Measurements from ENCODE around the gene RAPGEF1. TPM values are rescaled to one million over a fixed set of nuclear protein-coding genes. Genes with fewer than 3 reads are reported as not detected.
A peak's percentile ranks its signal among the peaks of the same experiment; 100 is the strongest.

The RAPGEF1 gene
- total and polyA plus RNA-seq, 9 donors: 17.0 to 64.4 (median 36.4) TPM

GRCh38 chr9:131697908-131698617 is 41.8 kb downstream of the RAPGEF1 start:
- Histone ChIP-seq H3K9me3 (no peaks in the 10 kb centered on the region), H3K4me3 (no peak overlapping the region), H3K27me3 (no peaks in the 10 kb centered on the region), H3K4me1 (ENCODE audit: insufficient read depth) (peaks cover 9% of the 10 kb centered on the region), H3K27ac (no peak overlapping the region), H3K36me3 (no peaks in the 10 kb centered on the region)
- WGBS, 3 donors: 73 to 74% (median 73%) methylated on average over 5 of the region's 5 CpGs
- no peak for DNase-seq
- no peak for TF ChIP-seq EP300 (IDR thresholded peaks at IDR 0.05)
- TF ChIP-seq CTCF (IDR thresholded peaks at IDR 0.05): no peak
- TF ChIP-seq POLR2A (IDR thresholded peaks at IDR 0.05): no peak
- intact Hi-C loops (cut with DNase I): no loop called here

GRCh38 chr9:131697097-131697496 is 42.8 kb downstream of the RAPGEF1 start:
- TF ChIP-seq CTCF (IDR thresholded peaks at IDR 0.05) (peak in 1 of 3 donors; percentile 9), POLR2A (IDR thresholded peaks at IDR 0.05) (no peak), EP300 (IDR thresholded peaks at IDR 0.05) (no peak)
- intact Hi-C loops (cut with DNase I): no loop called here
- Histone ChIP-seq H3K9me3 (no peaks in the 10 kb centered on the region), H3K4me3 (no peak overlapping the region), H3K36me3 (no peaks in the 10 kb centered on the region), H3K27me3 (no peaks in the 10 kb centered on the region), H3K4me1 (ENCODE audit: insufficient read depth) (peaks cover 13% of the 10 kb centered on the region), H3K27ac (no peak overlapping the region)
- 20 to 37% (median 34%) methylated on average over 6 of the region's 6 CpGs for WGBS, 3 donors
- DNase-seq: peak; percentile 64 to 83 (median 67)

GRCh38 chr9:131695836-131696460 is 43.9 kb downstream of the RAPGEF1 start:
- H3K4me3 ChIP-seq: no peak overlapping the region
- no peaks in the 10 kb centered on the region for H3K36me3 ChIP-seq
- no peaks in the 10 kb centered on the region for H3K27me3 ChIP-seq
- no peak for DNase-seq
- H3K27ac ChIP-seq: no peak overlapping the region
- TF ChIP-seq POLR2A (IDR thresholded peaks at IDR 0.05): no peak
- TF ChIP-seq CTCF (IDR thresholded peaks at IDR 0.05): no peak
- no peak for TF ChIP-seq EP300 (IDR thresholded peaks at IDR 0.05)
- peaks cover 13% of the 10 kb centered on the region for H3K4me1 ChIP-seq (ENCODE audit: insufficient read depth)
- intact Hi-C loops (cut with DNase I): no loop called here
- no peaks in the 10 kb centered on the region for H3K9me3 ChIP-seq
- 94 to 99% (median 96%) methylated on average over 6 of the region's 6 CpGs for WGBS, 3 donors

- Histone ChIP-seq H3K4me1 (ENCODE audit: insufficient read depth) (peaks cover 13% of the 10 kb centered on the region), H3K27ac (no peak overlapping the region), H3K27me3 (no peaks in the 10 kb centered on the region), H3K36me3 (no peaks in the 10 kb centered on the region), H3K4me3 (no peak overlapping the region), H3K9me3 (no peaks in the 10 kb centered on the region)
- WGBS, 3 donors: 95% methylated on average over 5 of the region's 5 CpGs
- DNase-seq: no peak
- intact Hi-C loops (cut with DNase I): no loop called here
- TF ChIP-seq POLR2A (IDR thresholded peaks at IDR 0.05) (no peak), EP300 (IDR thresholded peaks at IDR 0.05) (no peak), CTCF (IDR thresholded peaks at IDR 0.05) (no peak)
Observed at GRCh38 chr9:131695366-131695765, 44.5 kb downstream of the RAPGEF1 start.

Measured in ovary (tissue), 9 donors.